HepG2 (cell line): ENCODE measurements around the gene ANKIB1. TPM values are rescaled to one million over a fixed set of nuclear protein-coding genes. Genes with fewer than 3 reads are reported as not detected.

Source experiments
- AGO2 ChIP-seq: fragments of 200-400 bp; formaldehyde crosslinking; optimal IDR thresholded peaks from 2 replicates; pipeline ENCODE3; 2017; ENCODE audit warnings: mild to moderate bottlenecking, low read depth, low read length, moderate library complexity
- ARNT ChIP-seq: fragments of 450-650 bp; IDR thresholded peaks from 2 replicates; pipeline ENCODE4 v1.6.1; 2017
- ATAD3A ChIP-seq: sonication (generic); formaldehyde crosslinking; IDR thresholded peaks from 2 replicates; pipeline ENCODE4 v1.4.0; 2020; ENCODE audit warnings: missing genetic modification reagents
- DMTF1 ChIP-seq: sonication (generic); formaldehyde crosslinking; IDR thresholded peaks from 2 replicates; pipeline ENCODE4 v1.4.0; 2020; ENCODE audit warnings: mild to moderate bottlenecking, missing genetic modification reagents
- JUNB ChIP-seq: sonication (generic); formaldehyde crosslinking; IDR thresholded peaks from 2 replicates; pipeline ENCODE4 v1.8.0; 2022; ENCODE audit warnings: missing genetic modification reagents, mild to moderate bottlenecking, borderline replicate concordance
- RERE ChIP-seq: IDR thresholded peaks from 2 replicates; pipeline ENCODE4 v1.6.1; 2016; ENCODE audit warnings: low read depth, missing genetic modification reagents, missing compliant biosample characterization
- ZNF318 ChIP-seq: sonication (generic); formaldehyde crosslinking; IDR thresholded peaks from 2 replicates; pipeline ENCODE4 v1.4.0; 2020; ENCODE audit warnings: mild to moderate bottlenecking, missing genetic modification reagents
- polyA plus RNA-seq, 8 experiments: library from polyadenylated mRNA; depleted of rRNA in 3 of 8; stranded (reverse) in 7 of 8; unstranded in 1 of 8; fragments of >200 nt; fragmentation: Illumina TruSeq in 4 of 8; extraction: Trizol in 4 of 8; gene quantifications; 2 replicates each; pipeline versions ENCODE4 v1.2.1 to v1.2.3, GENCODE V29; 2011 to 2016; ENCODE audit warnings: low read depth in 4 of 8, missing spikeins in 1 of 8, mixed read lengths in 1 of 8; ENCODE audit not compliant: insufficient read depth in 1 of 8
- total RNA-seq, 5 experiments: library from RNA; depleted of rRNA; stranded (reverse); fragments of >200 nt; fragmentation: Illumina TruSeq; extraction: Trizol; gene quantifications; 2 replicates each; pipeline ENCODE4 v1.2.3, GENCODE V29; 2016; ENCODE audit warnings: low read depth in 1 of 5
- TF ChIP-seq, protein P1 (sequence below): sonication (generic); formaldehyde crosslinking; conservative IDR thresholded peaks from 2 replicates; pipeline ENCODE4 v1.4.0; 2020; ENCODE audit warnings: missing genetic modification reagents

ANKIB1 gene
- total and polyA plus RNA-seq, 2 of the 13 experiments (the other 11 are each of a cell fraction or from before 2014, with no cell fraction given): 28.7 to 29.6 TPM

GRCh38 chr7:92245487-92246359 is at the start of gene ANKIB1, which contains the start of gene KRIT1 (continued):
- TF ChIP-seq AGO2: peak; percentile 31
- TF ChIP-seq ZNF318 (CRISPR knock-in tag): no peak
- TF ChIP-seq JUNB: no peak
- no peak for TF ChIP-seq RERE (CRISPR knock-in tag)
- TF ChIP-seq, protein P1, sequence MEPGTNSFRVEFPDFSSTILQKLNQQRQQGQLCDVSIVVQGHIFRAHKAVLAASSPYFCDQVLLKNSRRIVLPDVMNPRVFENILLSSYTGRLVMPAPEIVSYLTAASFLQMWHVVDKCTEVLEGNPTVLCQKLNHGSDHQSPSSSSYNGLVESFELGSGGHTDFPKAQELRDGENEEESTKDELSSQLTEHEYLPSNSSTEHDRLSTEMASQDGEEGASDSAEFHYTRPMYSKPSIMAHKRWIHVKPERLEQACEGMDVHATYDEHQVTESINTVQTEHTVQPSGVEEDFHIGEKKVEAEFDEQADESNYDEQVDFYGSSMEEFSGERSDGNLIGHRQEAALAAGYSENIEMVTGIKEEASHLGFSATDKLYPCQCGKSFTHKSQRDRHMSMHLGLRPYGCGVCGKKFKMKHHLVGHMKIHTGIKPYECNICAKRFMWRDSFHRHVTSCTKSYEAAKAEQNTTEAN (CRISPR knock-in tag): no peak
- TF ChIP-seq DMTF1 (CRISPR knock-in tag): no peak
- no peak for TF ChIP-seq ARNT
- TF ChIP-seq ATAD3A (CRISPR knock-in tag): no peak
